WTC11 (cell line): Measurements from ENCODE around the gene NRXN3. TPM values are rescaled to one million over a fixed set of nuclear protein-coding genes. Genes with fewer than 3 reads are reported as not detected.

Experiments
- ATAC-seq: fragments of 200-7000 bp; cut with Tn5 transposase; 2 replicates; pipeline ENCODE4 v1.10.0; 2021; ENCODE audit warnings: mild to moderate bottlenecking, moderate library complexity
- CTCF ChIA-PET: fragments of 300-600 bp; sonication (Branson Sonifier 250); formaldehyde crosslinking; loops from one replicate; lab custom pipeline; 2021; ENCODE audit warnings: antibody characterized with exemption; lab: Charles Lee
- POLR2A ChIA-PET: fragments of 350-600 bp; sonication (Branson Sonifier 250); formaldehyde crosslinking; loops from one replicate; lab custom pipeline; 2021; ENCODE audit warnings: antibody characterized with exemption; lab: Charles Lee
- DNase-seq: peaks from one replicate; pipeline ENCODE4 v3.0.0; 2021; ENCODE audit warnings: low spot score
- H3K27ac Mint-ChIP-seq: 2 replicates; pipeline ENCODE4 v1.8.0; 2021; ENCODE audit warnings: mixed read lengths
- H3K27me3 Mint-ChIP-seq: 2 replicates; pipeline ENCODE4 v1.8.0; 2021; ENCODE audit warnings: low read depth, mild to moderate bottlenecking, moderate library complexity, mixed read lengths
- H3K36me3 Mint-ChIP-seq: 2 replicates; pipeline ENCODE4 v1.8.0; 2021; ENCODE audit warnings: mixed read lengths
- H3K4me1 Mint-ChIP-seq: 2 replicates; pipeline ENCODE4 v1.8.0; 2022; ENCODE audit warnings: mixed read lengths
- H3K4me3 Mint-ChIP-seq: 2 replicates; pipeline ENCODE4 v1.8.0; 2021; ENCODE audit warnings: mild to moderate bottlenecking, moderate library complexity, mixed read lengths
- H3K9me3 Mint-ChIP-seq: 2 replicates; pipeline ENCODE4 v1.8.0; 2021; ENCODE audit warnings: mixed read lengths
- CTCF ChIP-seq: fragments of 200-600 bp; IDR thresholded peaks from 2 replicates; pipeline ENCODE4 v1.8.0; 2022; ENCODE audit warnings: antibody characterized with exemption
- ESRRA ChIP-seq: sonication (generic); formaldehyde crosslinking; IDR thresholded peaks from 2 replicates; pipeline ENCODE4 v1.8.1; 2022; ENCODE audit warnings: mild to moderate bottlenecking, missing genetic modification reagents, borderline replicate concordance
- ETV6 ChIP-seq: sonication (generic); formaldehyde crosslinking; IDR thresholded peaks from 2 replicates; pipeline ENCODE4 v1.8.1; 2022; ENCODE audit warnings: mild to moderate bottlenecking, missing genetic modification reagents
- FOXJ3 ChIP-seq: sonication (generic); formaldehyde crosslinking; IDR thresholded peaks from 2 replicates; pipeline ENCODE4 v1.9.0; 2021; ENCODE audit warnings: missing genetic modification reagents, mild to moderate bottlenecking, borderline replicate concordance
- GABPB1 ChIP-seq: sonication (generic); formaldehyde crosslinking; IDR thresholded peaks from 2 replicates; pipeline ENCODE4 v1.8.1; 2023; ENCODE audit warnings: mild to moderate bottlenecking, missing genetic modification reagents
- GRHL2 ChIP-seq: fragments of 250-450 bp; sonication (Bioruptor Pico); IDR thresholded peaks from 2 replicates; pipeline ENCODE4 v1.8.0; 2022; ENCODE audit warnings: mild to moderate bottlenecking, moderate library complexity; ENCODE audit not compliant: insufficient replicate concordance, severe bottlenecking
- IRF2 ChIP-seq: sonication (generic); formaldehyde crosslinking; IDR thresholded peaks from 2 replicates; pipeline ENCODE4 v1.8.0; 2022; ENCODE audit warnings: low read depth, missing genetic modification reagents, borderline replicate concordance
- JUN ChIP-seq: sonication (generic); formaldehyde crosslinking; IDR thresholded peaks from 2 replicates; pipeline ENCODE4 v1.8.0; 2023; ENCODE audit warnings: mild to moderate bottlenecking, missing genetic modification reagents
- KAT7 ChIP-seq: sonication (generic); formaldehyde crosslinking; IDR thresholded peaks from 2 replicates; pipeline ENCODE4 v1.8.1; 2023; ENCODE audit warnings: missing genetic modification reagents, mild to moderate bottlenecking, borderline replicate concordance
- ZNF232 ChIP-seq: sonication (generic); formaldehyde crosslinking; IDR thresholded peaks from 2 replicates; pipeline ENCODE4 v1.8.0; 2022; ENCODE audit warnings: mild to moderate bottlenecking, missing genetic modification reagents
- ZNF263 ChIP-seq: sonication (generic); formaldehyde crosslinking; IDR thresholded peaks from 2 replicates; pipeline ENCODE4 v1.8.1; 2022; ENCODE audit warnings: low read depth, mild to moderate bottlenecking, moderate library complexity, missing genetic modification reagents
- ZNF281 ChIP-seq: sonication (generic); formaldehyde crosslinking; IDR thresholded peaks from 2 replicates; pipeline ENCODE4 v1.8.0; 2023; ENCODE audit warnings: mild to moderate bottlenecking, missing genetic modification reagents
- ZNF317 ChIP-seq: sonication (generic); formaldehyde crosslinking; IDR thresholded peaks from 2 replicates; pipeline ENCODE4 v1.8.1; 2023; ENCODE audit warnings: low read depth, mild to moderate bottlenecking, moderate library complexity, missing genetic modification reagents, borderline replicate concordance
- ZNF396 ChIP-seq: fragments of 250-450 bp; sonication (Bioruptor Pico); IDR thresholded peaks from 2 replicates; pipeline ENCODE4 v1.8.0; 2021; ENCODE audit warnings: mild to moderate bottlenecking, moderate library complexity, borderline replicate concordance
- ZNF416 ChIP-seq: fragments of 250-450 bp; sonication (Bioruptor Pico); IDR thresholded peaks from 2 replicates; pipeline ENCODE4 v1.9.0; 2021; ENCODE audit warnings: mild to moderate bottlenecking, inconsistent platforms
- ZNF512 ChIP-seq: sonication (generic); formaldehyde crosslinking; IDR thresholded peaks from 2 replicates; pipeline ENCODE4 v1.8.1; 2022; ENCODE audit warnings: missing genetic modification reagents, borderline replicate concordance
- ZSCAN18 ChIP-seq: fragments of 250-450 bp; sonication (Bioruptor Pico); IDR thresholded peaks from 2 replicates; pipeline ENCODE4 v2.1.2; 2022; ENCODE audit warnings: mild to moderate bottlenecking, moderate library complexity
- total RNA-seq: library from RNA; stranded (reverse); gene quantifications from 3 replicates; pipeline ENCODE4 v1.2.3, GENCODE V29; 2021

Gene NRXN3
- total RNA-seq, 1 experiment from 2014 or later, result 3.0 TPM

- Mint-ChIP-seq H3K4me1 (peaks cover 32% of the 10 kb centered on the region), H3K27ac (no peak overlapping the region), H3K4me3 (no peak overlapping the region), H3K9me3 (no peaks in the 10 kb centered on the region), H3K36me3 (no peaks in the 10 kb centered on the region), H3K27me3 (no peaks in the 10 kb centered on the region)
- DNase-seq (no peak), ATAC-seq (peak; percentile 57)
- POLR2A ChIA-PET, result no interaction called here
- CTCF ChIA-PET, result interaction anchor here (1.4 kb wide), 1 partner anchor 292 kb away, joined by 3 read pairs; no protein-coding TSS in a partner anchor
- TF ChIP-seq ZNF416 (CRISPR knock-in tag) (no peak), ZNF512 (peak; percentile 33; the same call in 1 of the 2 replicates)
Observed at GRCh38 chr14:78314484-78314883, 144.3 kb downstream of the NRXN3 start.

DNA sequence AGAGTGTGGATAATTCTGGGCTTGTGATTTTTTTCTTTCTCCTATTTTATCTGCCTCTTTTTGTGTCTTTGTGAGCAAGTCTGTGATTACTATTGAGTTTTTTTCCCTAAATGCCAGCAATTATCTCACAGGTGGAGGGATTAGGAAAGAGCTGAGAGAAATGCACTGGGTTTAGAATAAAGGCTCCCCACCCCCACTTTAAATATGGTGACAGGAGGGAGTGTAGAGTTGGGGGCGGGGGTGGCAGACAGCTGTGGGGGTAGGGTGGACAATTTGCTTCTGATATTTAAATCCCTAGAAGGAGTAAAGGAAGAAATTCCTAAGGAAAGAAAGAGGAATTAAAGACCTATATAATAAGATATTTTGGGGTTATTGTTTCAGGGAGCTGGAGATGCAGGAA lies 145.9 kb downstream of the NRXN3 start:
- H3K27ac Mint-ChIP-seq, result no peak overlapping the region
- no peaks in the 10 kb centered on the region for H3K9me3 Mint-ChIP-seq
- peaks cover 39% of the 10 kb centered on the region for H3K4me1 Mint-ChIP-seq
- ATAC-seq (peak; percentile 32; the same call in 1 of the 2 replicates), DNase-seq (no peak)
- H3K27me3 Mint-ChIP-seq, result no peaks in the 10 kb centered on the region
- no peak overlapping the region for H3K4me3 Mint-ChIP-seq
- ChIA-PET POLR2A (no interaction called here), CTCF (interaction anchor here (0.7 to 1.4 kb wide), 3 partner anchors 10 to 294 kb away, joined by 3 to 4 read pairs (median 3); no protein-coding TSS in a partner anchor)
- H3K36me3 Mint-ChIP-seq, result no peaks in the 10 kb centered on the region
- TF ChIP-seq ZNF232, result no peak
- TF ChIP-seq ETV6 (CRISPR knock-in tag), result no peak
- TF ChIP-seq ESRRA (CRISPR knock-in tag), result no peak
- TF ChIP-seq FOXJ3, result no peak
- TF ChIP-seq ZNF281 (CRISPR knock-in tag), result no peak
- no peak for TF ChIP-seq GRHL2 (CRISPR knock-in tag)
- TF ChIP-seq ZNF263 (CRISPR knock-in tag), result no peak
- no peak for TF ChIP-seq ZNF396 (CRISPR knock-in tag)
- no peak for TF ChIP-seq ZNF317 (CRISPR knock-in tag)
- TF ChIP-seq JUN (CRISPR knock-in tag), result no peak
- TF ChIP-seq ZNF416 (CRISPR knock-in tag), result no peak
- TF ChIP-seq CTCF, result no peak
- TF ChIP-seq GABPB1 (CRISPR knock-in tag), result no peak
- TF ChIP-seq IRF2 (CRISPR knock-in tag), result no peak

- ATAC-seq (no peak), DNase-seq (no peak)
- H3K4me3 Mint-ChIP-seq, result no peak overlapping the region
- TF ChIP-seq ZSCAN18 (no peak), KAT7 (CRISPR knock-in tag) (no peak), IRF2 (CRISPR knock-in tag) (no peak), ETV6 (CRISPR knock-in tag) (no peak)
- H3K27ac Mint-ChIP-seq, result no peak overlapping the region
- H3K36me3 Mint-ChIP-seq, result no peaks in the 10 kb centered on the region
- no peaks in the 10 kb centered on the region for H3K27me3 Mint-ChIP-seq
- ChIA-PET CTCF (interaction anchor here (0.7 to 1.1 kb wide), 2 partner anchors 9 to 250 kb away, joined by 3 to 4 read pairs; no protein-coding TSS in a partner anchor), POLR2A (no interaction called here)
- H3K9me3 Mint-ChIP-seq, result no peaks in the 10 kb centered on the region
- peaks cover 39% of the 10 kb centered on the region for H3K4me1 Mint-ChIP-seq
Observed at GRCh38 chr14:78316786-78317185, 146.6 kb downstream of the NRXN3 start.
